A204.1 (cell line): ENCODE data around the gene COTL1.
"Not testable (repeated sequence)": the region's sequence is repeated elsewhere in the genome, so short reads cannot be mapped to it uniquely, and the experiment has no call there.

Experiments used
- FAIRE-seq: peaks from 2 replicates; lab custom pipeline; 2012; peaks lifted over from hg19 to GRCh38; lab: Jason Lieb, UNC

Gene COTL1

DNA sequence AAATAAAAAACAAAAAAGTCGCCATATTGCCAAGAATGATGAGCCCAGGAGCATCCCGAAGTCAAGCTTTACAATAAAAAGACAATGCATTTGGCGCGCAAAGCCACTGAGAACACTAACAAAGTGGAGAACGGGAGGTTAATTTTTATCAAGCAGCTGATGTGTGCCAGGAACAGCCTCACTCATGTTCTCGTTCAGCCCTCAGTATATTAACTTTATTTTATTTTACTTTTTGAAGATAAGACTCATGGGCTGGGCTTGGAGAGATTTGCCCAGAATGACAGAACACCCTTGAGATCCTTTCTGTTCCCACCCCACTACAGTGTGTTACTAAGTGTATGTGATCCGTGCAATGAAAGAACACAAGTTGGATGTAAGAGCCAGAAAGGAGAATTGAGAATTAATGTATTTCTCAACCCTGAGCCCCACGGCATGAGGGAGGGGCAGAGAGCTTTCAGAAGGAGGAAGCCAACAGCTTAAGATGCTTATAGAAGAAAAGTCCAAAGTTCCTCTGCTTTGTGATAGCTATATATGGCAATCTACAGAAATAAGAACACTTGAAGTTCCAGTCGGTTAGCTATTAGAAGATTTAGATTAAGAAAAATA lies 48.4 kb downstream of the COTL1 start:
- FAIRE-seq, result no peak

DNA sequence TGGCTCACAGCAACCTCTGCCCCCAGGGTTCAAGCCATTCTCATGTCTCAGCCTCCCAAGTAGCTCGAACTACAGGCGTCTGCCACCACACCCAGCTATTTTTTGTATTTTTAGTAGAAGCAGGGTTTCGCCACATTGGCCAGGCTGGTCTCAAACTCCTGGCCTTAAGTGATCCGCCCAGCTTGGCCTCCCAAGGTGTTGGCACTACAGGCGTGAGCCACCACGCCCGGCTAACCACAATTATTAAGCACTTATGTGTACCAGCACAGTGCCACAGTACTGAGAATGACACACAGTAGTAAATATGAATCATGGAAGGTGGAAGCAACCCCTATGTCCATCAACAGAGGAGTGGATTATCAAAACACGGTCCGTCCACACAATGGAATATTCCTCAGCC lies 49.8 kb downstream of the COTL1 start:
- no peak for FAIRE-seq

DNA sequence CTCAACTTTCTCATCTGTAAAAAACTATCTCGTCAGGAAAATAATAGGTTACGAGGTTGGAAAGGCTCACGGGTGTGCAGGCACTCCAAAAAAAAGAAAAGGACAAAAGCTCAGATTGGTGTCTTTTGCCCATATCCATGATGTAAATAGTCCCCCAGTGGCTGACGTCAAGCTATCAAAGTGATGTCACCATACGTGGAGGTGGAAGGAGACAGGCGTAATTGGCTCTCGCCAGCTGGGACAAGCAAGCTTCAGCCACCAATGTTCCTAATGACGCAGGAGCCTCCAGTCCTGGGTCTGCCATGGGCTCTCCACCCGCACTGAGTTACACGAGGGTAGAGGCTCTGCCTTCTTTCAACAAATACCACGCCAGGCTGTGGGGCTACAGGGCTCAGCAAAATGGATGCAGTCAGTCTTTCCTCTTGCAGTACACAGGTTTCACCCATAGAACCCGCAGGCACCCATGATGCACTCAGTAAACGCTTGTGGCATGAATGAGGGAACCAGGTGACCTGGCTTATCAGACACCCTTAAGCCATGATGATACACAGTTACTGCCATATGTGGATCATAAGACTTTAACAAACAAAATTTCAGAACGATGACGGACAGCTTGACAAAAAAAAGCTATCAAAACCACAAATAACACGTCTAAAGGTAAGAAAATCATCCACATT lies 50.5 kb downstream of the COTL1 start:
- FAIRE-seq, result no peak

DNA sequence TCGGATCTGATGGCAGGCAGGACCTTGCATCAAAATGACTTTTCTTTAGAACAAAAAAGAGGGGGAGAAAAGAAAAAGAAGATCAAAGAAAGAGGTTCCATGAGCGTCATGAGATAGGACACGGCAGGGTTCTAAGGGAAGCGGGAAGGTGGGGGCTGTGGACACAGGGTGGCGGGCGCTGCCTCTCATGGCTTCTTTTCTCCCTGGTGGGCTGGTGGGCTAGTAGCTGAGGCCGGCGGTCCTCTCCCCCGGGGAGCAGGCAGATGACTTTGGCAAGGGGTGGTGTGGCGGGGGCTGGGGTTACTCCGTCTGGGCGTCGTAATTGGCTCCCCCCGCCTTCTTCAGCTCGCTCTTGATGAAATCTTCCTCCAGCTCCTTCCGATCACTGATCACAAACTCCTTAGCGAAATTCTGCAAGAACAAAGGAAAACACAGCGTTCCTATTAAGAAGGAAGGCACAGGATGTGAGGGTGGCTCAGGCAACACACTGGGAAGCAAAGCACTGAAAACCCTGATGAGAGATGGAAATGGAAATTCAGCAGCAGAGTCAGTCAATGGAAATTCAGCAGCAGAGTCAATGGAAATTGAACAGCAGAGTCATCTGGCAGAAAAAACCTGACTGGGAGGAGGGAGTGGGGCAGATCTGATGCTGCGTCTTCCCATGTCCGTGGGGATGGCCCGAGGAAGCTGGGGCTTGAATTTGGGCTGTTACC lies 51.2 kb downstream of the COTL1 start:
- FAIRE-seq, result no peak

DNA sequence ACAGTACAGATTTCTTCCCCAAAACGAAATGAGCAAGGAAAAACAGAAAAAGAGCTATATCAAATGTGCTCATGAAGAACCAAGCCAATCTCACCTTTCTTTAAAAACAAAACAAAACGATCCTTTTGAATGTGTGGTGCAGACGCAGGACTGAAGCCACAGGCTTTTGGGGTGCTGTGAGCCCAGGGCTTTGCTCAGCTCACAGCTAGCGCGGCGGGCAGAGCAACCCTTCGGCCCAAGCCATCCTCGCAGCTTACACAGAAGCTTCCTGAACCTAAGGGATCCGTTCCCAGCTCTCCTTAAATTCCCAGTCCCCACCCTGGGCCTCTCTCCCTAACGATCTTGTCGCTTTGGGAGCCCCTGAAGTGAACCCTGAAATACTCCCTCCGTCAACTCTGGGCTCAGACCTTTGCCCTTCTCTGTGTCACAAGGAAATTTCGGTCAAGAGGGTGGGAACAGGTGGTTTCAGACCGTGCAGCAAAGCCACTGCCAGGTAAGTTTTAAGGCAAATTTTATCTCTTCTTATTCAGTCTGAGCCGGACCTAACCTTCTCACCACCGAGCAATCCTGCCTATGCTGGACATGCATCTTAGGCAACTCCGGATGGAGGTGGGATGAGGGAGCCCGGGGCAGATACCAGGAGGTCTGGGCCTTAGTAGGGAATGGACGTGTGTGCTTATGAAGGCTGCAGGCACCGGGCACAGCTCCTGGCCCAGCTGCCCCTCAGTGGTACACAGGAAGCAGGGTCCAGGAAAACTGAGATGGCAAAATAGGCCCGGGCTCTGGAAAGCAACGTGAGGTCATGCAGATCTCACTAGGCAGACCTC lies 52.0 kb downstream of the COTL1 start:
- no peak for FAIRE-seq

DNA sequence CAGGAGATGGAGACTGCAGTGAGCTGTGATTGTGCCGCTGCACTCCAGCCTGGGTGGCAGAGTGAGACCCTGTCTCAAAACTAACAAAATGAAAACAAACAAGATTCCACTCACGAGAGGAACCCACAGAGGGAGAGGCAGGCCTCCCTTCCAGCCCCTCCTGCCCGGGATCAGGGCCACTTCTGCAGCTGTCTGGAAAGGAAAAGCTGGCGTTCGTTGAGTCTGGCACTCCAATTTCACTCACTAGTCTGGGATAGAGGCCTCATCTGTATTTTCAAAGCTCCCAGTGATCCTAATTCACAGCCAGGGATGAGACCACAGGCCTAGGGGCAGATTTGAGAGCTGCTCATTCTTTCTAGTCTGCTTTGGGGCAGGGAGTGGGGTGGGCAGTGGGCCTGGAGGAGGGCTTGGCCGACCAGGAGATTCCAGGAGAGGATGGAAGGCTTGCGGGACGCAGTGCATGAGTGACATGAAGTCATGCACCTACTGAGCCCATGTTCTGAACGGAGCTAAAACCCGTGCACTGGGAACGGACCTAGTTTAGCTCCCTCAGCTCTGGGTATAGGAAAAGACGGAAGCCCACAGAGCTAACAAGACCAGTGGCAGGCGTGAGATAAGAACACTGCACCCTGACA lies 54.0 kb downstream of the COTL1 start:
- no peak for FAIRE-seq

DNA sequence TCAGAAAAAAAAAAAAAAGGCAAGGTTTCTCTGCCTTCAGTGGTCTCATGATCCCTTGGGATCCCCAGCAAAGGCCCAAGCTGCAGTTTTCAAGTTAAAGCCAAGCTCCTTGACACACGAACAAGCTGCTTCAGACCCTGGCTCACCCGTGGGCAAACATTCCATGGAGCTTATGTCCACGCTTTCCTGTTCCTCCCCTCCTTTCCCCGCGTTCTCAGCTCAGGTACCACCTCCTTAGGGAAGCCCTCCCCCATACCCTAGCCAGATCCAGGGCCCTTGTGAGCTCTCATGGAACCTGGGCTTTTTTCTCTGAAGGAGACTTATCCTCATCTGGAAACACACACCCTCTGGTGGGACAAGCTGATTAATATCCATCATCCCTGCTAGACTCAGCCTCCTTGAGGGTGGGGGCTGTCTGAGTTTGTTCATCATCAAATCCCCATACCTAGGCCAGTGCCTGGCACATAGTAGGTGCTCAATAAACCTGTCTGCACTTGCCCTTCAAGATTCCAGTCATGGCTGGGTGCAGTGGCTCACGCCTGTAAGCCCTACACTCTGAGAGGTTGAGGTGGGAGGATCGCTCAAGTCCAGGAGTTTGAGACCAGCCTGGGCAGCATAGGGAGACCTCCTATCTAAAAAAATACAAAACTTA lies 54.7 kb downstream of the COTL1 start:
- FAIRE-seq, result no peak

DNA sequence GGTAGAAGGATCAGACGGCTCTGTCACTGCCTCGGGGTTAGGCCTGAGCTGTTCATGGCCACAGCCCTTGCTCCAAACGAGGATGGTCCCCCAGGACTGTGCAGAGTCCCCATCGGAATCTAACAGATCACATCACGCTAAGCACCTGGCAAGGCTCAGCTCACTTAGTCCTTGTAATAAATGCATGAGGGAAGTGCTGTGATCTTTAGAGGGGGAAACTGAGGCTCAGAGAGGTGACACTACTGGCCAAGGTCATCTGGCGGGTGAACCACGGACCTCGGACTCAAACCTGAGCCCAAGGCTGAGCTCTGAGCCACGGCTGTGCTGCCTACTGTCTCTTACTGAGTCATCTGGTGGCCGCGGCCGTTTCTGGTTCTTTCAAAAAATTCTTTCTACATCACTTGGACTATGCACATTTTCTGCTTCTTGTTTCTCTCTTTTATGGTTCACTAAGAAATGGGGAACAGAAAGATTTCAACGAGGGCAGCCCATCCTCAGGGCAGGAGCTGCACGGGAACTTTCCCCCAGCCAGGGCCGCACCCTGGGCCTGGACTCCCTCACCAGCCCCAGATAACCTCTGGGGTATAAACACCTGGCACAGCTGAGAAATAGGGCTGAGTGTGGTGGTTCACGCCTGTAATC lies 55.6 kb downstream of the COTL1 start:
- FAIRE-seq, result no peak

DNA sequence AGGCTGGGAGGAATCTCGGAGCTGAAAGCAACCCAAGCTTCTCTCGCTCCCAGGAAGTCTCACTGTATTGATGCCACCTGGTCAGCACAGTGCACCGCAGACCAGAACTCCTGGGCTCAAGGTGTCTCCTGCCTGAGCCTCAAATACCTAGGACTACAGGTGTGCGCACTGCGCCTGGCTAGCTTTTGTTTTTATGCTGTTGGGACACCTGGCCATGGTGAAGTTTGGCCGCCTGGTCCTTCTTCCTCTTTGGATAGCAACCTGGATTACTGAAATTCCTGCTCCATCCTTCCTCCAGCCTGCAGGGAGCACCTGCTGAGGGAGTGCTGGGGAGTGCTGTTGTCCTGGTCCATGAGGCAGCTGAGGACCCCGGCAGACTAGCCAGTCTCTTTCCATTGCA lies 56.6 kb downstream of the COTL1 start:
- FAIRE-seq, result no peak

DNA sequence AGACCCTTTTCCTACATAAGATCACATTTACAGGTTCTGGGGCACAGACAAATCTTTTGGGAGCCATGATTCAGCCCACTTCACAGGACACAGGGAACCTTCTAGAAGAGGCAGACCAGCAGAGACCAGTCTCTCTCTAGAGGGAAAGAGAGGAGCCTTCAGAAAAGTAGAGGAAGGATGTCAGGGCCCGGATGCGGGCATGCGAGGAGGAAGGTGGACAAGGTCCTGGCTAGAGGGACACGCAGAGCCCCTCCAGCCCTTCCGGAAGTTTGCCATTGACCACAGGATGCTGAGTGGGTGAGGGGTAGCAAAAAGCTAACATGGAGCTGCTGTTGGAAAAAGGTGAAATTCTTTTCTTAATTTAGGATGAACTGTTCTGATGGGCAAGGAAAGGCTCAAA lies 57.6 kb downstream of the COTL1 start:
- no peak for FAIRE-seq

DNA sequence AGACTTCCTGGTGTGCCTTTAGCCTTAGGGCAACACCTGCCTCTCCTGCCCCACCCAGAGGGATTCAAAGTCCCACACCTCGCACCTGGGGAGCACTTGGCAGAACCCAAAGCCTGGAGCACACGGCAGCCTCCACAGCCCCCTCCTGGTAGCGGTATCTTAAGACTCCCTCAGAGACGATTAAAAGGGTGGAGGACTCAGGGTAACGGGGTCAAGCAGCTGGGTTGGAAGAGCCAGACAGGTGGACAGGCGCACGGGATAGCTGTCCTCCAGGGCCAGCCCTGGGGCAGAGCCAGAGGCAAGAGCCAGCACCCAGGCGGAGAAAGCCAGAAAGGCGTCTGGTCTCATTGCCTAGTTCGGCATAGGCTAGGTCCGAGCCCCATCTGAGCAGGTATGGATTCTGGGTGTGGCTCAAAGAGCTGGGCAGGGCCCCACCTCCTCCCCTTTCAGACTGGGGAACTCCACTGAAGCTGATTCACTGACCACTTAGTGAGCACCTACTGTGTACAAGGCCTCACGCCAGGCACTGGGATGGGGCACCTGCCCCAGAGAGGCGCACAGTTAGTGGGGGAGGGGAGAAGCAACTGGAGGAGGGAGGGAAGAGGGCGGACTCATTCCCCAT lies 58.5 kb downstream of the COTL1 start:
- no peak for FAIRE-seq

DNA sequence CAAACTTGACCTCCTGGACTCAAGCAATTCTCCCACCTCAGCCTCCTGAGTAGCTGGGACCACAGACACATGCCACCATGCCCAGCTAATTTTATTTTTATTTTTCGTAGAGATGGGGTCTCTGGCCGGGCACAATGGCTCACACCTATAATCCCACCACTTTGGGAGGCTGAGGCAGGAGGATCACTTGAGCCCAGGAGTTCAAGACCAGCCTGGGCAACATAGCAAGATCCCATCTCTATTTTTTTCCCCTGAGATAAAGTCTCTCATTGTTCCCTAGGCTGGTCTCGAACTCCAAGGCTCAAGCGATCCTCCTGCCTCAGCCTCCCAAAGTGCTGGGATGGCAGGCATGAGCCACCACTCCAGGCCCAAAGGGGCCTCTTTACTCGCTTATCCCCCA lies 59.0 kb downstream of the COTL1 start:
- FAIRE-seq, result not testable (repeated sequence)

DNA sequence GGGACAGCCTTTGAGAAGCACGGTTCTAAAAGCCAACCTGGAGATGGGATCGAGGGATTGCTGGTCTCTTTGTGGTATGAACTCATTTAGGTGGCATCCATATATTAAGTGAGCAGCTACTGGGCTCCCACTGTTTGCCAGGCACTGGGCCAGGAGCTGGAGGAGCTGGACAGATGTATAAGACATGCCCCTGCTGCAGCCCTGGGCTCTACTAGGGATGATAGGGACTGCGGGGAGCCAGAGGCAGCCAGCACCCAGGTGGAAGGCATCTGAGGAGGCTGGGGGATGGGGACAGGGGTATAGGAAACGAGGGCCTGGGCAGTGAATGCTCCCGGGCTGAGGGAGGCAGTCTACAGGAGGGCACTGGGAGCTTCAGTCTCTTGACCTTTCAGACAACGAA lies 60.4 kb downstream of the COTL1 start:
- no peak for FAIRE-seq

DNA sequence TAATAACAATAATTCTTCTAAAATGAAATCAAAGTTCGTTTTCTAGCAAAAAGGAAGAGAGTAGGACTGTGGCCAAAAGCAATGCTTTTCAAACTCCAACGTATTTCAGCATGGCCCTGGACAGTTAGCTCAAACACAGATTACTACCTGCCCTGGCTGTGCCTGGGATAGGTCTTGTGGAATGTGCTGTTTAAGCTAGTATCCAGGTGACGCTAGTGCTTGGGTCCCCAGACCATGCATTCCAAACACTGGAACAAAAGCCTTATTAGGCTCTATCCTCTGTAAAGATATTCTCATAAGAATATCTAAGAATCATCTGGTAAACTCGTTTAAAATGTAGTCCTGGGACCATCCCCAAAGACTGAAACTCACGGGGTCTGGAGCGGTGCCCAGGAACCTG lies 60.8 kb downstream of the COTL1 start:
- FAIRE-seq, result no peak

DNA sequence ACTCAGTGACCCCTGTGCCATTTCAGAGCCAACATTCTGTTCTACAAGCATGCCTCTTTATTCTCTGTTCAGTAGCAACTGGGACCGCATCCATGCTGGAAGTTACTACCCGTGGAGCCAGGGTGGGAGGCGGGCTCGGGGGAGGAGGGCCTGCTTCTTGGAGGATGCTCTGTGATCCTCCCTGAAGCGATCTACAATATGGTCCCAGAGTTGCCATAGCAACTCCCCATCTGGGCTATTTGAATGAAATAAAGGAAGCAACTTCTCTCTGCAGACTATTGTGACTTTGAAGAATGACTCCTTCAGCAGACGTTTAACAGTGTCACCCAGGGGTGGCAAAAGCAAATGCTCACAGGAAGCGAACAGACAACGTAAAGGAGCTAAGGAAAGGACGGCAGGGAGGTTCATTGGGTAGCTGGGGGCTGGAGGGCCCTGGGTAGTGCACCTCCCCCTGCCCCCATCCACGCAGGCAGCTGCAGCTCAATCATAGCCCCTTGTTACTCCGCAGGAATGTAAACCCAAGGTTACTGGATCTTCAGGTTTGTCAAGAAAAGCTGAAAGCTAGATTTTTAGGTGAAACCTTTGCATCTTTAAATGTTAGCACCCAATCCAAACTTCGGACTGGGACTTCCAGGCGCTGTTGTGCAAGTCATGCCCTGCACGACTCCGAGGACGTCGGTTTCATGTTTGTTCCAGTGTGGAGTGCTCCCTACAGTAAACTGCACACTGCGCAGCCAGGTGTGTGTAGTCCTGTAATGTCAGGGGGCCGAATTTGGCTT lies 62.3 kb downstream of the COTL1 start:
- no peak for FAIRE-seq

DNA sequence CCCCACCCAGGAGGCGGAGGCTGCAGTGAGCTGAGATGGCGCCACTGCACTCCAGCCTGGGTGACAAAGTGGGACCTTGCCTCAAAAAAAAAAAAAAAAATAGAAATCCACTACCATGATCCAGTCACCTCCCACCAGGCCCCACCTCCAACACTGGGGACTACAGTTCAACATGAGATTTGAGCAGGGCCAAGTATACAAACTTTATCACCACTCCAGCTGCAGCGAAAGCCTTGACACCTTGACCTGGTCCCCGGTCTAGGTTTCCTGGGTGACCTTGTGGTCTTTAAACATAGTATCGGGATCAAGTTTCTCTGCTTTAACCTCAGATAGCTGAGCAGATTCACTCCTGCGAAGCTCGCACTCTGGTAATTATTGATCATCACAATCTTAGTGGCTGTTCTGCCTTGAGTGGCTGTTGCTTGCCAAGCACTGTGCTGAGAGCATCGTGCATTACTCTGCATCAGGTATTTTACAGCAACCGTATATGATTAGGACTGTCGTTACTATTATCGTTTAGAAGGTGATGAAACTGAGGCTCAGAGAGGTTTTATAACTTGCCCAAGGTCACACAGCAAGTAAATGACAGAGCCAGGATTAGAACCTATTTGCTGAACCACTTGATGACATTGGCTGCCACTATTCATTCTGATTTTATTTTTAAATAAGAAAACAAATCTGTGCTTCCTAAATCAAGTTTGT lies 63.1 kb downstream of the COTL1 start:
- FAIRE-seq, result no peak

DNA sequence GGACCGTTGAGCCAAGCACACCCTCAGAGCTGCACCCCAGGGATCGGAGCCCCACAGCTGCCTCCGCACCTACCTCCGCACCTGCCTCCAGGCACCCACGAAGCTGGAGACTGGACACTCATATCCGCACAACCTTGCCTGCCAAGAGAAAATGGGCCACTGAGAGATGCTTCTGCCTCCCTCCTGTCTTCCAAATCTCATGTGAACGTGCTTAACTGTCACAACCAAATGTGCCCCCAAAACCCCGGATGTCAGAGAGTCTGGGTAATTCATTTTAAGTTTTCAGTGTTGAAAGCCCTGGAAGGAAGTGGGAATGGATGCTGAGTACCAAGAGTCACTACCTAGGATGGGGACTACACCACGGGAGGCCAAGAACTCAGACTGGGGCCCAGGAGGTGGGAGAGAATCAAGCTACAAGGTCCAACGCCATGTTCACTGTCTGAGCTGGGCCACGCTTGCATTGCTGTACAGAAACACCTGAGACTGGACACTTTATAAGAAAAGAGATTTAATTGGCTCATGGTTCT lies 63.9 kb downstream of the COTL1 start:
- no peak for FAIRE-seq

DNA sequence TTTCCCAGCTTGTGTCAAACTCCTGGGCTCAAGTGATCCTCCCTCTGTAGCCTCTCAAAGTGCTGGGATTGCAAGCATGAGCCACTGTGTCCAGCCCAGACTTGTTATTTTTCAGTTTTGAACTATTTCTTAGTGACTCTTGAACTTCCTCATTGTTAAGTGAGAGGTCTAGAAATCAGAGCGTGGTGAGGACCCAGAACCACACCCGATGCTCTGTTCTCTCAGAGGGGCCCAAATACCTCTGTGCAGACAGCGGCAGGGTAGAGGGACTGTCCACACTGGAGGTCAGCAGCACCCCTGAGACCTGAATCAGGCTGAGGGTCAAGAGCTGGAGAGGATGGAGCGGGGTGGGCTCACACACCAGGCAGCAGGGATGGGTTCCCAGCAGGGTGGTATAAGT lies 65.7 kb downstream of the COTL1 start:
- no peak for FAIRE-seq

DNA sequence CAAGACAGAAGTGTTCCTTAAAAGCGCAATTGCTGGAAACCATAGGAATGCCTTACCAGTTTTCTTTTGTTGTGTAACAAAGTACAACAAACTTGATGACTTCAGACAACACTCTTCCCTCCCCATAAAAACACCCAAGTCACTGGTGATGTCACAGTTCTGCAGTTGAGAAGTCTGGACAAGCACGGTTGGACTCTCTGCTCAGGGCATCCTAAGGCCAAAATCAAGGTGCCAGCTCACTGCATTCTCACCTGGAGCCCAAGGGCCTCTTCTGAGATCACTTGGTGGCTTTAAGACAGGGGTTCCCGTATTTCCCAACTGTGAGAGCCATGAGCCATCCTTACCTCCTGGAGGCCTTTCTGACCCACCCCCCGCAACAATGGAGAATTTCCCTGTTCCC lies 67.8 kb downstream of the COTL1 start:
- no peak for FAIRE-seq
